GM23338 (cell line): ENCODE data around the gene RPLP2. TPM values are rescaled to one million over a fixed set of nuclear protein-coding genes. Genes with fewer than 3 reads are reported as not detected.
A peak's percentile ranks its signal among the peaks of the same experiment; 100 is the strongest.

Experiments
- ATAC-seq: fragments of 200-7000 bp; cut with Tn5 transposase; 3 replicates; pipeline ENCODE4 v1.9.1; 2020
- DNase-seq: peaks from one replicate; pipeline ENCODE4 v3.0.0-alpha.2; 2015; ENCODE audit warnings: low spot score
- H2AFZ ChIP-seq: fragments of 200-600 bp; sonication (generic); 2 replicates; pipeline ENCODE4 v1.8.0; 2016; ENCODE audit warnings: antibody characterized with exemption, mild to moderate bottlenecking, moderate library complexity
- H3F3A ChIP-seq: fragments of 200-600 bp; sonication (generic); replicated peaks from 2 replicates; pipeline ENCODE4 v1.8.0; 2017; ENCODE audit warnings: antibody characterized with exemption, mixed run types, low read depth
- H3K27ac ChIP-seq: fragments of 200-600 bp; sonication (generic); 2 replicates; pipeline ENCODE4 v1.6.1; 2016; ENCODE audit warnings: low read depth
- H3K27me3 ChIP-seq: fragments of 200-600 bp; sonication (generic); 2 replicates; pipeline ENCODE4 v1.8.0; 2016; ENCODE audit warnings: mild to moderate bottlenecking, mixed run types, moderate library complexity; ENCODE audit not compliant: insufficient read depth
- H3K36me3 ChIP-seq: fragments of 200-600 bp; sonication (generic); 2 replicates; pipeline ENCODE4 v1.8.0; 2016; ENCODE audit warnings: mild to moderate bottlenecking; ENCODE audit not compliant: insufficient read depth
- H3K4me1 ChIP-seq: fragments of 200-600 bp; sonication (generic); 2 replicates; pipeline ENCODE4 v1.8.0; 2016; ENCODE audit warnings: mild to moderate bottlenecking, moderate library complexity; ENCODE audit not compliant: insufficient read depth
- H3K4me2 ChIP-seq: fragments of 200-600 bp; sonication (generic); 2 replicates; pipeline ENCODE4 v1.7.1; 2017; ENCODE audit warnings: mixed run types
- H3K4me3 ChIP-seq: fragments of 200-600 bp; sonication (generic); 2 replicates; pipeline ENCODE4 v1.6.1; 2016; ENCODE audit warnings: mixed run types
- H3K79me2 ChIP-seq: fragments of 200-600 bp; sonication (generic); replicated peaks from 2 replicates; pipeline ENCODE4 v1.8.0; 2017; ENCODE audit warnings: mild to moderate bottlenecking; ENCODE audit not compliant: insufficient read depth
- H3K9me2 ChIP-seq: fragments of 200-600 bp; sonication (generic); 2 replicates; pipeline ENCODE4 v1.8.0; 2017; ENCODE audit not compliant: insufficient read depth
- H4K20me1 ChIP-seq: fragments of 200-600 bp; sonication (generic); replicated peaks from 2 replicates; pipeline ENCODE4 v1.8.0; 2017; ENCODE audit warnings: mild to moderate bottlenecking; ENCODE audit not compliant: insufficient read depth
- H3K27ac Mint-ChIP-seq: 2 replicates; pipeline ENCODE4 v1.8.0; 2020; ENCODE audit warnings: inconsistent platforms, mild to moderate bottlenecking, moderate library complexity, mixed read lengths
- H3K27me3 Mint-ChIP-seq: 3 replicates; pipeline ENCODE4 v1.8.0; 2022; ENCODE audit warnings: low read depth, mild to moderate bottlenecking, moderate library complexity, mixed read lengths, inconsistent platforms; ENCODE audit not compliant: insufficient read depth, poor library complexity
- H3K36me3 Mint-ChIP-seq: 3 replicates; pipeline ENCODE4 v1.8.0; 2021; ENCODE audit warnings: low read depth, mild to moderate bottlenecking, inconsistent platforms, moderate library complexity, mixed read lengths
- H3K4me1 Mint-ChIP-seq: 3 replicates; pipeline ENCODE4 v1.8.0; 2020; ENCODE audit warnings: mild to moderate bottlenecking, inconsistent platforms, mixed read lengths
- H3K4me3 Mint-ChIP-seq: 3 replicates; pipeline ENCODE4 v1.8.0; 2021; ENCODE audit warnings: moderate library complexity, mild to moderate bottlenecking, inconsistent platforms, mixed read lengths
- H3K9me3 Mint-ChIP-seq: 3 replicates; pipeline ENCODE4 v1.8.0; 2020; ENCODE audit warnings: moderate library complexity, mild to moderate bottlenecking, inconsistent platforms, mixed read lengths
- CREB1 ChIP-seq: fragments of 250-450 bp; sonication (Bioruptor Pico); IDR thresholded peaks from 2 replicates; pipeline ENCODE4 v1.5.0; 2020; ENCODE audit warnings: low read depth, mild to moderate bottlenecking, moderate library complexity
- EZH2 ChIP-seq: fragments of 200-600 bp; sonication (generic); IDR thresholded peaks from one replicate; pipeline ENCODE4 v1.8.0; 2017; ENCODE audit warnings: antibody characterized with exemption, mild to moderate bottlenecking, low read depth; ENCODE audit not compliant: unreplicated experiment
- EZH2phosphoT487 ChIP-seq: fragments of 200-600 bp; sonication (generic); IDR thresholded peaks from one replicate; pipeline ENCODE4 v1.8.1; 2018; ENCODE audit warnings: antibody characterized with exemption; ENCODE audit not compliant: unreplicated experiment
- JUNB ChIP-seq: IDR thresholded peaks from one replicate; pipeline ENCODE4 v1.6.1; 2016; ENCODE audit warnings: antibody characterized with exemption; ENCODE audit not compliant: unreplicated experiment
- ZNF114 ChIP-seq: fragments of 250-450 bp; sonication (Bioruptor Pico); IDR thresholded peaks from 2 replicates; pipeline ENCODE4 v1.5.0; 2020; ENCODE audit warnings: mild to moderate bottlenecking, moderate library complexity
- polyA plus RNA-seq: library from polyadenylated mRNA; unstranded; fragments of >200 nt; fragmentation: Nextera tagmentation; extraction: Ambion mirVana; gene quantifications from 2 replicates; pipeline ENCODE4 v1.2.1, GENCODE V29; 2016
- total RNA-seq: library from RNA; depleted of rRNA; stranded (reverse); fragments of >200 nt; shearing (Covaris generic); gene quantifications from 2 replicates; pipeline ENCODE4 v1.2.3, GENCODE V29; 2014
- TF ChIP-seq, protein P1 (sequence below): IDR thresholded peaks from one replicate; pipeline ENCODE4 v1.6.1; 2018; ENCODE audit warnings: antibody characterized with exemption; ENCODE audit not compliant: unreplicated experiment
- TF ChIP-seq, protein P2 (sequence below): fragments of 250-450 bp; sonication (Bioruptor Pico); IDR thresholded peaks from 2 replicates; pipeline ENCODE4 v1.5.0; 2020; ENCODE audit warnings: mild to moderate bottlenecking, moderate library complexity
- TF ChIP-seq, protein P3 (sequence below), 2 experiments: fragments of 200-600 bp in 1 of 2; sonication (generic) in 1 of 2; conservative IDR thresholded peaks; 2 replicates each; pipeline versions ENCODE4 v1.5.1 to v1.6.1; 2016 to 2017; ENCODE audit warnings: antibody characterized with exemption in 2 of 2, low read depth in 2 of 2, mild to moderate bottlenecking in 2 of 2, moderate library complexity in 1 of 2

Gene RPLP2
- total and polyA plus RNA-seq, 2 experiments from 2014 or later, result 518 to 1,782 TPM

DNA sequence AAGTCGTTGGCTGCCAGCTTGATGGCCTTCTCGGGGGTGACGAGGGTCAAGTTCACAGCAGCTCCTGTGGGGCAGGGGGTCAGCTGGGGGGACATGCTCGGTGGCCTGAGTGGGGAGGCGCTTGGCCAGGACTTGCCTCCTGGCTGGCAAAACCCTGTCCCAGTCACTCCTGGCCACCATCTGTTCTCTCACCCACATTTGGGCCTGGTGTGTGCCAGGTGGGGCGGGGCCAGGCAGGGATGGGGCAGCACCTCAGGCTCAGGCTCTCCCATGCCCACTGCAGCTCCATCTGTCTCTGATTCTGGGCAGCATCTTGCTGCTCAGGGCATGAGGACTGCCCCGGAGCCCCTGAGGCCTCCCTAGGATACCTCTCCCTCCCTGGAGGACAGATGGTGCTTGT is 16.2 kb upstream of the RPLP2 start:
- Histone ChIP-seq H3K27me3 (no peaks in the 10 kb centered on the region), H3K4me3 (no peak overlapping the region), H3K9me2 (no peaks in the 10 kb centered on the region), H4K20me1 (peaks cover 3% of the 10 kb centered on the region; the same call in 1 of the 2 replicates), H3F3A (peaks cover 19% of the 10 kb centered on the region), H3K27ac (no peak overlapping the region), H3K36me3 (no peaks in the 10 kb centered on the region), H2AFZ (no peak overlapping the region), H3K79me2 (no peaks in the 10 kb centered on the region; the same call in 1 of the 2 replicates), H3K4me1 (peaks cover 23% of the 10 kb centered on the region; the same call in 1 of the 2 replicates), H3K4me2 (no peak overlapping the region)
- no peak for DNase-seq
- Mint-ChIP-seq H3K27ac (no peak overlapping the region), H3K4me3 (no peak overlapping the region), H3K9me3 (no peaks in the 10 kb centered on the region), H3K36me3 (peaks cover 6% of the 10 kb centered on the region; the same call in 1 of the 3 replicates), H3K4me1 (peaks cover 29% of the 10 kb centered on the region), H3K27me3 (peaks cover 15% of the 10 kb centered on the region)
- no peak for TF ChIP-seq JUNB
- TF ChIP-seq EZH2, result no peak
- ATAC-seq, result no peak

DNA sequence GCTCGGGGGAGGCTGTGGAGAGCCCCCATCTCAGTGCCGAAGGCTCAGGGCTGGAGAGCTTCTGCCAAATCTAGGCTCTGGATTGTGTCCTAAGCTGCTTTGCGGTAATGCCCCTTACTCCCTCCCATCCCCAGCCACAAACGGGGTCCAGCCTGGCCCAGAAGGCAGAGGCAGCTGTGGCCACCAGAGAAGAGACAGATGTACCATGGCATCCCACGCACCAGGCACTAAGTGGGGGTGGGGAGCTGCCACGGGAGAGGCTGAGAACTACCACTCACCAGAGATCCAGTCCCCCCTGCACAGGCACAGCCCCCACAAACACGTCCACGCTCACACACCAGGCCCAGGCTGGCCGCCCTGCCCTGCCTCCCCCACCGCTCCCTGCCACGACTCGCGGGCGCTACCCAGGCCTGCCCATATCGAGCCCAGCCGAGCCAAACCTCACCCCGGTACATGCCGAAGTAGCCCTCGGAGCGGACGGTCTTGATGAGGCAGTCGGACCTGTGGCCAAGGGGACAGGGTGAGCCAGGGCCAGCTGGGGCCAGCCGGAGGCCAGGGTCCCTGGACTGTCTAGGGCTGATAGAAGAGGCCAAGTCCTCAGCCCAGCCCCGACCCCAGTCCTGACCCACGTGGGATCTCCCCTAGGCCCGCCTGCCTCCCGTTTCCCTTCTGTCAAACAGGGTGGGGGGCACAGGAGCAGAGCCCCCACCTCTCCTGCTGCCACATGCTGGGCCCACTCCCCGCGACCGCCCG is 15.6 kb upstream of the RPLP2 start:
- H2AFZ ChIP-seq, result no peak overlapping the region
- no peak for DNase-seq
- no peak overlapping the region for H3K4me3 ChIP-seq
- Mint-ChIP-seq H3K27ac (no peak overlapping the region), H3K27me3 (peaks cover 12% of the 10 kb centered on the region), H3K36me3 (peaks cover 6% of the 10 kb centered on the region; the same call in 1 of the 3 replicates), H3K9me3 (no peaks in the 10 kb centered on the region), H3K4me3 (no peak overlapping the region), H3K4me1 (peaks cover 26% of the 10 kb centered on the region)
- no peaks in the 10 kb centered on the region for H3K27me3 ChIP-seq
- ATAC-seq, result no peak
- H3K36me3 ChIP-seq, result no peaks in the 10 kb centered on the region
- H3K4me1 ChIP-seq, result peaks cover 22% of the 10 kb centered on the region; the same call in 1 of the 2 replicates
- H3K9me2 ChIP-seq, result no peaks in the 10 kb centered on the region
- H3K27ac ChIP-seq, result peak overlapping the region; percentile 50; the same call in 1 of the 2 replicates
- no peaks in the 10 kb centered on the region; the same call in 1 of the 2 replicates for H3K79me2 ChIP-seq
- peaks cover 3% of the 10 kb centered on the region; the same call in 1 of the 2 replicates for H4K20me1 ChIP-seq
- H3K4me2 ChIP-seq, result no peak overlapping the region
- H3F3A ChIP-seq, result peaks cover 24% of the 10 kb centered on the region
- TF ChIP-seq ZNF114 (no peak), EZH2 (no peak), EZH2phosphoT487 (no peak), JUNB (no peak), CREB1 (no peak)
- TF ChIP-seq, protein P1, sequence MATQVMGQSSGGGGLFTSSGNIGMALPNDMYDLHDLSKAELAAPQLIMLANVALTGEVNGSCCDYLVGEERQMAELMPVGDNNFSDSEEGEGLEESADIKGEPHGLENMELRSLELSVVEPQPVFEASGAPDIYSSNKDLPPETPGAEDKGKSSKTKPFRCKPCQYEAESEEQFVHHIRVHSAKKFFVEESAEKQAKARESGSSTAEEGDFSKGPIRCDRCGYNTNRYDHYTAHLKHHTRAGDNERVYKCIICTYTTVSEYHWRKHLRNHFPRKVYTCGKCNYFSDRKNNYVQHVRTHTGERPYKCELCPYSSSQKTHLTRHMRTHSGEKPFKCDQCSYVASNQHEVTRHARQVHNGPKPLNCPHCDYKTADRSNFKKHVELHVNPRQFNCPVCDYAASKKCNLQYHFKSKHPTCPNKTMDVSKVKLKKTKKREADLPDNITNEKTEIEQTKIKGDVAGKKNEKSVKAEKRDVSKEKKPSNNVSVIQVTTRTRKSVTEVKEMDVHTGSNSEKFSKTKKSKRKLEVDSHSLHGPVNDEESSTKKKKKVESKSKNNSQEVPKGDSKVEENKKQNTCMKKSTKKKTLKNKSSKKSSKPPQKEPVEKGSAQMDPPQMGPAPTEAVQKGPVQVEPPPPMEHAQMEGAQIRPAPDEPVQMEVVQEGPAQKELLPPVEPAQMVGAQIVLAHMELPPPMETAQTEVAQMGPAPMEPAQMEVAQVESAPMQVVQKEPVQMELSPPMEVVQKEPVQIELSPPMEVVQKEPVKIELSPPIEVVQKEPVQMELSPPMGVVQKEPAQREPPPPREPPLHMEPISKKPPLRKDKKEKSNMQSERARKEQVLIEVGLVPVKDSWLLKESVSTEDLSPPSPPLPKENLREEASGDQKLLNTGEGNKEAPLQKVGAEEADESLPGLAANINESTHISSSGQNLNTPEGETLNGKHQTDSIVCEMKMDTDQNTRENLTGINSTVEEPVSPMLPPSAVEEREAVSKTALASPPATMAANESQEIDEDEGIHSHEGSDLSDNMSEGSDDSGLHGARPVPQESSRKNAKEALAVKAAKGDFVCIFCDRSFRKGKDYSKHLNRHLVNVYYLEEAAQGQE, result no peak
- TF ChIP-seq, protein P2, sequence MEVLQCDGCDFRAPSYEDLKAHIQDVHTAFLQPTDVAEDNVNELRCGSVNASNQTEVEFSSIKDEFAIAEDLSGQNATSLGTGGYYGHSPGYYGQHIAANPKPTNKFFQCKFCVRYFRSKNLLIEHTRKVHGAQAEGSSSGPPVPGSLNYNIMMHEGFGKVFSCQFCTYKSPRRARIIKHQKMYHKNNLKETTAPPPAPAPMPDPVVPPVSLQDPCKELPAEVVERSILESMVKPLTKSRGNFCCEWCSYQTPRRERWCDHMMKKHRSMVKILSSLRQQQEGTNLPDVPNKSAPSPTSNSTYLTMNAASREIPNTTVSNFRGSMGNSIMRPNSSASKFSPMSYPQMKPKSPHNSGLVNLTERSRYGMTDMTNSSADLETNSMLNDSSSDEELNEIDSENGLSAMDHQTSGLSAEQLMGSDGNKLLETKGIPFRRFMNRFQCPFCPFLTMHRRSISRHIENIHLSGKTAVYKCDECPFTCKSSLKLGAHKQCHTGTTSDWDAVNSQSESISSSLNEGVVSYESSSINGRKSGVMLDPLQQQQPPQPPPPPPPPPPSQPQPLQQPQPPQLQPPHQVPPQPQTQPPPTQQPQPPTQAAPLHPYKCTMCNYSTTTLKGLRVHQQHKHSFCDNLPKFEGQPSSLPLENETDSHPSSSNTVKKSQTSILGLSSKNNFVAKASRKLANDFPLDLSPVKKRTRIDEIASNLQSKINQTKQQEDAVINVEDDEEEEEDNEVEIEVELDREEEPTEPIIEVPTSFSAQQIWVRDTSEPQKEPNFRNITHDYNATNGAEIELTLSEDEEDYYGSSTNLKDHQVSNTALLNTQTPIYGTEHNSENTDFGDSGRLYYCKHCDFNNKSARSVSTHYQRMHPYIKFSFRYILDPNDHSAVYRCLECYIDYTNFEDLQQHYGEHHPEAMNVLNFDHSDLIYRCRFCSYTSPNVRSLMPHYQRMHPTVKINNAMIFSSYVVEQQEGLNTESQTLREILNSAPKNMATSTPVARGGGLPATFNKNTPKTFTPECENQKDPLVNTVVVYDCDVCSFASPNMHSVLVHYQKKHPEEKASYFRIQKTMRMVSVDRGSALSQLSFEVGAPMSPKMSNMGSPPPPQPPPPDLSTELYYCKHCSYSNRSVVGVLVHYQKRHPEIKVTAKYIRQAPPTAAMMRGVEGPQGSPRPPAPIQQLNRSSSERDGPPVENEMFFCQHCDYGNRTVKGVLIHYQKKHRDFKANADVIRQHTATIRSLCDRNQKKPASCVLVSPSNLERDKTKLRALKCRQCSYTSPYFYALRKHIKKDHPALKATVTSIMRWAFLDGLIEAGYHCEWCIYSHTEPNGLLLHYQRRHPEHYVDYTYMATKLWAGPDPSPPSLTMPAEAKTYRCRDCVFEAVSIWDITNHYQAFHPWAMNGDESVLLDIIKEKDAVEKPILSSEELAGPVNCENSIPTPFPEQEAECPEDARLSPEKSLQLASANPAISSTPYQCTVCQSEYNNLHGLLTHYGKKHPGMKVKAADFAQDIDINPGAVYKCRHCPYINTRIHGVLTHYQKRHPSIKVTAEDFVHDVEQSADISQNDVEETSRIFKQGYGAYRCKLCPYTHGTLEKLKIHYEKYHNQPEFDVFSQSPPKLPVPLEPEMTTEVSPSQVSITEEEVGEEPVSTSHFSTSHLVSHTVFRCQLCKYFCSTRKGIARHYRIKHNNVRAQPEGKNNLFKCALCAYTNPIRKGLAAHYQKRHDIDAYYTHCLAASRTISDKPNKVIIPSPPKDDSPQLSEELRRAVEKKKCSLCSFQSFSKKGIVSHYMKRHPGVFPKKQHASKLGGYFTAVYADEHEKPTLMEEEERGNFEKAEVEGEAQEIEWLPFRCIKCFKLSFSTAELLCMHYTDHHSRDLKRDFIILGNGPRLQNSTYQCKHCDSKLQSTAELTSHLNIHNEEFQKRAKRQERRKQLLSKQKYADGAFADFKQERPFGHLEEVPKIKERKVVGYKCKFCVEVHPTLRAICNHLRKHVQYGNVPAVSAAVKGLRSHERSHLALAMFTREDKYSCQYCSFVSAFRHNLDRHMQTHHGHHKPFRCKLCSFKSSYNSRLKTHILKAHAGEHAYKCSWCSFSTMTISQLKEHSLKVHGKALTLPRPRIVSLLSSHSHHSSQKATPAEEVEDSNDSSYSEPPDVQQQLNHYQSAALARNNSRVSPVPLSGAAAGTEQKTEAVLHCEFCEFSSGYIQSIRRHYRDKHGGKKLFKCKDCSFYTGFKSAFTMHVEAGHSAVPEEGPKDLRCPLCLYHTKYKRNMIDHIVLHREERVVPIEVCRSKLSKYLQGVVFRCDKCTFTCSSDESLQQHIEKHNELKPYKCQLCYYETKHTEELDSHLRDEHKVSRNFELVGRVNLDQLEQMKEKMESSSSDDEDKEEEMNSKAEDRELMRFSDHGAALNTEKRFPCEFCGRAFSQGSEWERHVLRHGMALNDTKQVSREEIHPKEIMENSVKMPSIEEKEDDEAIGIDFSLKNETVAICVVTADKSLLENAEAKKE (CRISPR knock-in tag), result no peak
- TF ChIP-seq, protein P3, sequence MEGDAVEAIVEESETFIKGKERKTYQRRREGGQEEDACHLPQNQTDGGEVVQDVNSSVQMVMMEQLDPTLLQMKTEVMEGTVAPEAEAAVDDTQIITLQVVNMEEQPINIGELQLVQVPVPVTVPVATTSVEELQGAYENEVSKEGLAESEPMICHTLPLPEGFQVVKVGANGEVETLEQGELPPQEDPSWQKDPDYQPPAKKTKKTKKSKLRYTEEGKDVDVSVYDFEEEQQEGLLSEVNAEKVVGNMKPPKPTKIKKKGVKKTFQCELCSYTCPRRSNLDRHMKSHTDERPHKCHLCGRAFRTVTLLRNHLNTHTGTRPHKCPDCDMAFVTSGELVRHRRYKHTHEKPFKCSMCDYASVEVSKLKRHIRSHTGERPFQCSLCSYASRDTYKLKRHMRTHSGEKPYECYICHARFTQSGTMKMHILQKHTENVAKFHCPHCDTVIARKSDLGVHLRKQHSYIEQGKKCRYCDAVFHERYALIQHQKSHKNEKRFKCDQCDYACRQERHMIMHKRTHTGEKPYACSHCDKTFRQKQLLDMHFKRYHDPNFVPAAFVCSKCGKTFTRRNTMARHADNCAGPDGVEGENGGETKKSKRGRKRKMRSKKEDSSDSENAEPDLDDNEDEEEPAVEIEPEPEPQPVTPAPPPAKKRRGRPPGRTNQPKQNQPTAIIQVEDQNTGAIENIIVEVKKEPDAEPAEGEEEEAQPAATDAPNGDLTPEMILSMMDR (conservative IDR thresholded peaks at IDR 0.05; ENCODE audit: low read depth in 2 of 2), result no peak
